Measurements from ENCODE around the gene DNAI1. TPM values are rescaled to one million over a fixed set of nuclear protein-coding genes. Genes with fewer than 3 reads are reported as not detected.

The DNAI1 gene
- total RNA-seq, 1 experiment from 2014 or later, result 2.2 TPM

DNA sequence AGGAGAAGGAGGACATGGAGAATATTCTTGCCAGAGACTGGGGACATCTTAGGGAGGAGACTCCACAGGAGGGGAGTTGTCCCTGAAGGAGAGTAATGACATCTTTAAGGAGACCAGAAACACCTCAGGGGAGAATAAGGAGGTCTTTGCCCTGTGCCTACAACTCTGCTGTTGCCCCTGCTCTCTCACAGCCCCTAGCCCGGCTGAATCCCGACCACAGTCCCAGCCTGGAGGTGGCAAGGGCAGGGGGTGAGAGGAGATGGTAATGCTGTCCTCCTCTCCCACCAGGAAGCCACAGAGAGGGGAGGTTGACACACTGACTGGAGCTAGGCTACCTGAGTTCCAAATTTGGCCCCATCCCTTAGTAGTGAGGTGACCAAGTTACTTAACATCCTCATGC, 94.4 kb downstream of the DNAI1 start:
- ATAC-seq (no peak), DNase-seq (ENCODE audit: low read depth, low spot score) (no peak)
- ChIA-PET CTCF (interaction anchor here (1.3 kb wide), 1 partner anchor 39 kb away, joined by 6 read pairs; no protein-coding TSS in a partner anchor), POLR2A (interaction anchor here (0.7 kb wide), 1 partner anchor 29 kb away, joined by 7 read pairs; no protein-coding TSS in a partner anchor)
- H3K36me3 ChIP-seq (ENCODE audit: control insufficient read depth, insufficient read depth, low read length), result no peaks in the 10 kb centered on the region
- TF ChIP-seq SIN3A (IDR thresholded peaks at IDR 0.05; ENCODE audit: borderline replicate concordance, insufficient read depth, low read depth, low read length) (no peak), POLR2AphosphoS5 (IDR thresholded peaks at IDR 0.05; ENCODE audit: low read depth, low read length) (no peak)
- TF ChIP-seq, protein P1, sequence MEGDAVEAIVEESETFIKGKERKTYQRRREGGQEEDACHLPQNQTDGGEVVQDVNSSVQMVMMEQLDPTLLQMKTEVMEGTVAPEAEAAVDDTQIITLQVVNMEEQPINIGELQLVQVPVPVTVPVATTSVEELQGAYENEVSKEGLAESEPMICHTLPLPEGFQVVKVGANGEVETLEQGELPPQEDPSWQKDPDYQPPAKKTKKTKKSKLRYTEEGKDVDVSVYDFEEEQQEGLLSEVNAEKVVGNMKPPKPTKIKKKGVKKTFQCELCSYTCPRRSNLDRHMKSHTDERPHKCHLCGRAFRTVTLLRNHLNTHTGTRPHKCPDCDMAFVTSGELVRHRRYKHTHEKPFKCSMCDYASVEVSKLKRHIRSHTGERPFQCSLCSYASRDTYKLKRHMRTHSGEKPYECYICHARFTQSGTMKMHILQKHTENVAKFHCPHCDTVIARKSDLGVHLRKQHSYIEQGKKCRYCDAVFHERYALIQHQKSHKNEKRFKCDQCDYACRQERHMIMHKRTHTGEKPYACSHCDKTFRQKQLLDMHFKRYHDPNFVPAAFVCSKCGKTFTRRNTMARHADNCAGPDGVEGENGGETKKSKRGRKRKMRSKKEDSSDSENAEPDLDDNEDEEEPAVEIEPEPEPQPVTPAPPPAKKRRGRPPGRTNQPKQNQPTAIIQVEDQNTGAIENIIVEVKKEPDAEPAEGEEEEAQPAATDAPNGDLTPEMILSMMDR (IDR thresholded peaks at IDR 0.05), result no peak
- H3K4me1 ChIP-seq (ENCODE audit: control insufficient read depth, insufficient read depth, low read length), result no peaks in the 10 kb centered on the region
- in situ Hi-C loops (cut with HindIII; ENCODE audit: low pct_unique_long_range_greater_than_20kb, low sequenced_read_pairs), result no loop called here
- BruUV-seq (replicated peaks), result no TSS peak
- intact Hi-C loops (cut with micrococcal nuclease; ENCODE audit: unreplicated experiment), result no loop called here
- H3K27me3 ChIP-seq (ENCODE audit: control insufficient read depth, insufficient read depth, low read length), result no peaks in the 10 kb centered on the region
- no peak overlapping the region for H3K27ac ChIP-seq (ENCODE audit: low read length)
- no peaks in the 10 kb centered on the region for H3K9me3 ChIP-seq (ENCODE audit: control insufficient read depth, insufficient read depth, low read depth, low read length)
- H3K4me3 ChIP-seq (ENCODE audit: low read depth in 2 of 2, low read length in 2 of 2), result no peak overlapping the region

DNA sequence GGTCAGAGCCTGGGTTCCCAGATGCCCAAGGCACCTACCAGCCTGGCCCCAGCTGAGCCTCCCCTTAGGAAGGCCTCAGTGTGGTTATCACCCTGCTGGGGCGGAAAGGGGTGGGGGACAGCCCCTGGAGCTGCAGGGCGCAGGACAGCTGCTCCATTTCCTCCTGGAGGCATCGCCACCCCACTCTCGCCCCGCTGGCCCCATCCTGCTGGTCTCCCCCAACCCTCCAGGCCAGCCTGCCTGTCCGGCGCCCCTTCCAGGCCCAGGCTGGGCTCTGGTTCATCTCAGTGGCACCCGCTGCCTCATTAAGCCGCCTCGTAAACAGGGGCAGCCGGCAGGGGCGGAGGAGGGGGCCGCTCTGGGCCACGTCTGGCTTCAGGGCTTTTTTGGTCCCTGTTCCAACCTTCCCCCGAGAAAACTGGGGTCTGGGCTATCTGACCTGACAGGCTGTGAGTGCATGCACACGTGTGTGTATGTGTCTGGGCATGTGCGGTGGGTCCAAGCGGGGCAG, 95.0 kb downstream of the DNAI1 start:
- CTCF ChIA-PET, result interaction anchor here (1.3 kb wide), 1 partner anchor 38 kb away, joined by 6 read pairs; no protein-coding TSS in a partner anchor
- DNase-seq (ENCODE audit: low read depth, low spot score) (no peak), ATAC-seq (no peak)
- intact Hi-C loops (cut with micrococcal nuclease; ENCODE audit: unreplicated experiment) (no loop called here), in situ Hi-C loops (cut with HindIII; ENCODE audit: low pct_unique_long_range_greater_than_20kb, low sequenced_read_pairs) (no loop called here)
- Histone ChIP-seq H3K27me3 (ENCODE audit: control insufficient read depth, insufficient read depth, low read length) (no peaks in the 10 kb centered on the region), H3K4me1 (ENCODE audit: control insufficient read depth, insufficient read depth, low read length) (no peaks in the 10 kb centered on the region), H3K27ac (ENCODE audit: low read length) (no peak overlapping the region), H3K9me3 (ENCODE audit: control insufficient read depth, insufficient read depth, low read depth, low read length) (no peaks in the 10 kb centered on the region), H3K4me3 (ENCODE audit: low read depth in 2 of 2, low read length in 2 of 2) (no peak overlapping the region), H3K36me3 (ENCODE audit: control insufficient read depth, insufficient read depth, low read length) (no peaks in the 10 kb centered on the region)
- TF ChIP-seq TCF7L2 (IDR thresholded peaks at IDR 0.05; ENCODE audit: low read depth, low read length), result no peak
- TF ChIP-seq, protein P1 (IDR thresholded peaks at IDR 0.05), result no peak
- TF ChIP-seq POLR2AphosphoS5 (IDR thresholded peaks at IDR 0.05; ENCODE audit: low read depth, low read length), result no peak
- TF ChIP-seq, protein P2, sequence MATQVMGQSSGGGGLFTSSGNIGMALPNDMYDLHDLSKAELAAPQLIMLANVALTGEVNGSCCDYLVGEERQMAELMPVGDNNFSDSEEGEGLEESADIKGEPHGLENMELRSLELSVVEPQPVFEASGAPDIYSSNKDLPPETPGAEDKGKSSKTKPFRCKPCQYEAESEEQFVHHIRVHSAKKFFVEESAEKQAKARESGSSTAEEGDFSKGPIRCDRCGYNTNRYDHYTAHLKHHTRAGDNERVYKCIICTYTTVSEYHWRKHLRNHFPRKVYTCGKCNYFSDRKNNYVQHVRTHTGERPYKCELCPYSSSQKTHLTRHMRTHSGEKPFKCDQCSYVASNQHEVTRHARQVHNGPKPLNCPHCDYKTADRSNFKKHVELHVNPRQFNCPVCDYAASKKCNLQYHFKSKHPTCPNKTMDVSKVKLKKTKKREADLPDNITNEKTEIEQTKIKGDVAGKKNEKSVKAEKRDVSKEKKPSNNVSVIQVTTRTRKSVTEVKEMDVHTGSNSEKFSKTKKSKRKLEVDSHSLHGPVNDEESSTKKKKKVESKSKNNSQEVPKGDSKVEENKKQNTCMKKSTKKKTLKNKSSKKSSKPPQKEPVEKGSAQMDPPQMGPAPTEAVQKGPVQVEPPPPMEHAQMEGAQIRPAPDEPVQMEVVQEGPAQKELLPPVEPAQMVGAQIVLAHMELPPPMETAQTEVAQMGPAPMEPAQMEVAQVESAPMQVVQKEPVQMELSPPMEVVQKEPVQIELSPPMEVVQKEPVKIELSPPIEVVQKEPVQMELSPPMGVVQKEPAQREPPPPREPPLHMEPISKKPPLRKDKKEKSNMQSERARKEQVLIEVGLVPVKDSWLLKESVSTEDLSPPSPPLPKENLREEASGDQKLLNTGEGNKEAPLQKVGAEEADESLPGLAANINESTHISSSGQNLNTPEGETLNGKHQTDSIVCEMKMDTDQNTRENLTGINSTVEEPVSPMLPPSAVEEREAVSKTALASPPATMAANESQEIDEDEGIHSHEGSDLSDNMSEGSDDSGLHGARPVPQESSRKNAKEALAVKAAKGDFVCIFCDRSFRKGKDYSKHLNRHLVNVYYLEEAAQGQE (IDR thresholded peaks at IDR 0.05; ENCODE audit: insufficient read depth in 1 of 2, low read depth in 2 of 2, low read length in 1 of 2), result no peak
- no peak for TF ChIP-seq SIN3A (IDR thresholded peaks at IDR 0.05; ENCODE audit: borderline replicate concordance, insufficient read depth, low read depth, low read length)
- POLR2A ChIA-PET, result no interaction called here
- no TSS peak for BruUV-seq (replicated peaks)
